Stimulated activated CD8-positive, alpha-beta memory T cell treated with anti-CD3 and anti-CD28 coated beads, Interleukin-7, amount 100 ng/mL, for 24 hours (primary cell): Measurements from ENCODE around the gene ZKSCAN8.

Experiments used
- DNase-seq: peaks from one replicate; pipeline ENCODE4 v3.0.0-alpha.2; 2020; ENCODE audit warnings: low read depth

ZKSCAN8 gene

GRCh38 chr6:28206928-28207509, 65.3 kb downstream of the ZKSCAN8 start:
- DNase-seq, result no peak

GRCh38 chr6:28207510-28208110, 65.9 kb downstream of the ZKSCAN8 start:
- DNase-seq, result no peak

GRCh38 chr6:28208111-28208659, 66.5 kb downstream of the ZKSCAN8 start:
- DNase-seq, result no peak
